Measurements from ENCODE around the gene MSRB1. TPM values are rescaled to one million over a fixed set of nuclear protein-coding genes. Genes with fewer than 3 reads are reported as not detected.

The MSRB1 gene
- total and polyA plus RNA-seq, 2 donors (not counting 1 experiment from before 2014, with no cell fraction given) = 8.5 to 17.5 TPM

GRCh38 chr16:1990351-1991134 is 47.5 kb upstream of the MSRB1 start:
- Histone ChIP-seq H3K27ac (ENCODE audit: low read length in 2 of 2) (peak overlapping the region; percentile 86 to 92), H3K4me2 (replicated peaks; ENCODE audit: low read depth, low read length, poor library complexity, severe bottlenecking) (peak overlapping the region; percentile 100), H2AFZ (ENCODE audit: insufficient read depth, low read depth, low read length, poor library complexity, severe bottlenecking) (peak overlapping the region; percentile 56), H3K4me1 (ENCODE audit: control insufficient read depth in 2 of 2, insufficient read depth in 2 of 2, low read length in 2 of 2) (peaks cover 24 to 35% of the 10 kb centered on the region in 2 donors), H3K79me2 (ENCODE audit: control insufficient read depth, insufficient read depth, low read length) (no peaks in the 10 kb centered on the region), H3K9me3 (ENCODE audit: control extremely low read depth in 1 of 3, control insufficient read depth in 2 of 3, insufficient read depth in 1 of 3, low read length in 2 of 3) (peaks cover 0 to 13% (median 0%) of the 10 kb centered on the region in 3 donors), H4K20me1 (ENCODE audit: control insufficient read depth, insufficient read depth, low read length, poor library complexity, severe bottlenecking) (no peaks in the 10 kb centered on the region), H3K4me3 (ENCODE audit: control extremely low read depth in 1 of 5, extremely low read depth in 1 of 5, insufficient read depth in 1 of 5, low read depth in 2 of 5, low read length in 4 of 5) (peak overlapping the region in 4 of 5 experiments; percentile 65 to 93 (median 69)), H3K9ac (ENCODE audit: low read length) (peak overlapping the region; percentile 90), H3K27me3 (replicated peaks in 1 of 4; ENCODE audit: control extremely low read depth in 1 of 4, control insufficient read depth in 3 of 4, insufficient read depth in 4 of 4, low read length in 3 of 4) (no peaks in the 10 kb centered on the region), H3K36me3 (replicated peaks in 1 of 2; ENCODE audit: control extremely low read depth in 1 of 2, control insufficient read depth in 1 of 2, extremely low read depth in 1 of 2, insufficient read depth in 2 of 2, low read length in 1 of 2) (peaks cover 0 to 7% of the 10 kb centered on the region in 2 experiments)
- intact Hi-C loops (cut with micrococcal nuclease) = loop anchor here (1.0 to 10.0 kb wide), 4 partner anchors 7 to 787 kb away; partner anchors contain the start of genes ELOB, MSRB1 and RPS2
- Mint-ChIP-seq H3K27me3 (no peaks in the 10 kb centered on the region), H3K9me3 (ENCODE audit: insufficient read depth) (no peaks in the 10 kb centered on the region), H3K4me1 (peaks cover 34% of the 10 kb centered on the region), H3K4me3 (peak overlapping the region; percentile 91), H3K27ac (peak overlapping the region; percentile 97)
- POLR2A ChIA-PET = interaction anchor here (0.7 to 3.0 kb wide), 13 partner anchors 8 to 261 kb away, joined by 3 to 36 read pairs (median 5); partner anchors contain the start of genes ECI1, MSRB1, RNF151 and RPS2
- TF ChIP-seq EZH2 (IDR thresholded peaks at IDR 0.05; ENCODE audit: borderline replicate concordance, insufficient read depth, low read depth, low read length, poor library complexity, severe bottlenecking) (peak; percentile 75), CTCF (IDR thresholded peaks at IDR 0.05) (no peak)
- CTCF ChIA-PET = interaction anchor here (0.6 to 5.5 kb wide), 5 partner anchors 14 to 452 kb away, joined by 3 to 32 read pairs (median 4); partner anchors contain the start of gene TRAF7
- DNase-seq (peak; percentile 78), ATAC-seq (ENCODE audit: low read depth) (peak; percentile 17)
- WGBS (ENCODE audit: insufficient coverage) = 2% methylated on average over 25 of the region's 50 CpGs

- peaks cover 38% of the 10 kb centered on the region for H3K4me1 Mint-ChIP-seq
- intact Hi-C loops (cut with micrococcal nuclease) = loop anchor here (2.0 to 10.0 kb wide), 3 partner anchors 25 to 787 kb away; partner anchors contain the start of genes ELOB, MSRB1 and RPS2
- DNase-seq (no peak), ATAC-seq (ENCODE audit: low read depth) (no peak)
- Histone ChIP-seq H4K20me1 (ENCODE audit: control insufficient read depth, insufficient read depth, low read length, poor library complexity, severe bottlenecking) (no peaks in the 10 kb centered on the region), H3K4me3 (ENCODE audit: control extremely low read depth in 1 of 5, extremely low read depth in 1 of 5, insufficient read depth in 1 of 5, low read depth in 2 of 5, low read length in 4 of 5) (peak overlapping the region in 4 of 5 experiments; percentile 65 to 93 (median 69)), H3K27ac (ENCODE audit: low read length in 2 of 2) (peak overlapping the region in 1 of 2 donors; percentile 92), H3K4me1 (ENCODE audit: control insufficient read depth in 2 of 2, insufficient read depth in 2 of 2, low read length in 2 of 2) (peaks cover 26 to 40% of the 10 kb centered on the region in 2 donors), H3K4me2 (replicated peaks; ENCODE audit: low read depth, low read length, poor library complexity, severe bottlenecking) (peak overlapping the region; percentile 100), H3K9me3 (ENCODE audit: control extremely low read depth in 1 of 3, control insufficient read depth in 2 of 3, insufficient read depth in 1 of 3, low read length in 2 of 3) (peaks cover 0 to 13% (median 0%) of the 10 kb centered on the region in 3 donors), H2AFZ (ENCODE audit: insufficient read depth, low read depth, low read length, poor library complexity, severe bottlenecking) (no peak overlapping the region), H3K79me2 (ENCODE audit: control insufficient read depth, insufficient read depth, low read length) (no peaks in the 10 kb centered on the region), H3K36me3 (replicated peaks in 1 of 2; ENCODE audit: control extremely low read depth in 1 of 2, control insufficient read depth in 1 of 2, extremely low read depth in 1 of 2, insufficient read depth in 2 of 2, low read length in 1 of 2) (peaks cover 0 to 10% of the 10 kb centered on the region in 2 experiments), H3K27me3 (replicated peaks in 1 of 4; ENCODE audit: control extremely low read depth in 1 of 4, control insufficient read depth in 3 of 4, insufficient read depth in 4 of 4, low read length in 3 of 4) (no peaks in the 10 kb centered on the region), H3K9ac (ENCODE audit: low read length) (peak overlapping the region; percentile 90)
- H3K9me3 Mint-ChIP-seq (ENCODE audit: insufficient read depth) = no peaks in the 10 kb centered on the region
- POLR2A ChIA-PET = interaction anchor here (1.1 to 3.0 kb wide), 5 partner anchors 18 to 165 kb away, joined by 3 to 36 read pairs (median 3); partner anchors contain the start of genes RPS2, TBL3 and TRAF7
- TF ChIP-seq CTCF (IDR thresholded peaks at IDR 0.05) (no peak), EZH2 (IDR thresholded peaks at IDR 0.05; ENCODE audit: borderline replicate concordance, insufficient read depth, low read depth, low read length, poor library complexity, severe bottlenecking) (no peak)
- no peak overlapping the region for H3K4me3 Mint-ChIP-seq
- H3K27me3 Mint-ChIP-seq = no peaks in the 10 kb centered on the region
- no peak overlapping the region for H3K27ac Mint-ChIP-seq
- 0% methylated on average over 2 of the region's 25 CpGs for WGBS (ENCODE audit: insufficient coverage)
- CTCF ChIA-PET = no interaction called here
Observed at GRCh38 chr16:1990101-1990350, 47.0 kb upstream of the MSRB1 start.
